Left colon (tissue), 2 donors: ENCODE measurements around the gene SETDB1. TPM values are rescaled to one million over a fixed set of nuclear protein-coding genes. Genes with fewer than 3 reads are reported as not detected.
"Not testable (repeated sequence)": the region's sequence is repeated elsewhere in the genome, so short reads cannot be mapped to it uniquely, and the experiment has no call there.

Experiments used
- ATAC-seq: fragments of 200-7000 bp; cut with Tn5 transposase; one replicate; pipeline ENCODE4 v1.9.1; 2020; ENCODE audit warnings: mild to moderate bottlenecking, moderate library complexity
- DNase-seq, 2 donors: peaks; one replicate each; pipeline ENCODE4 v3.0.0-alpha.2; 2020
- intact Hi-C, 2 donors: fragments of 100-400 bp; cut with DNase I in 1 of 2; cut with micrococcal nuclease in 1 of 2; formaldehyde crosslinking; loops; one replicate each; pipeline versions ENCODE4 v1.11.2 to v1.14.0; 2022; cut with DNase I, micrococcal nuclease
- total RNA-seq, 2 donors: library from RNA; stranded (reverse); fragmentation: NEBNext Ultra II Directional; extraction: Animal tissue kit (Norgen Biotek cat#: 25700); gene quantifications; one replicate each; pipeline ENCODE4 v1.2.1, GENCODE V29; 2021
- donor health status: DM: no; HTN: no; CAD: no.
- donor health status: DM: yes; HTN: yes; CAD: no.

SETDB1 gene
- total RNA-seq, 2 donors from 2014 or later, result 35.7 to 38.9 TPM

GRCh38 chr1:150925080-150925479, 1.1 kb upstream of the SETDB1 start:
- ATAC-seq (no peak), DNase-seq (peak in 1 of 2 donors; percentile 17)
- intact Hi-C loops, result no loop called here

DNA sequence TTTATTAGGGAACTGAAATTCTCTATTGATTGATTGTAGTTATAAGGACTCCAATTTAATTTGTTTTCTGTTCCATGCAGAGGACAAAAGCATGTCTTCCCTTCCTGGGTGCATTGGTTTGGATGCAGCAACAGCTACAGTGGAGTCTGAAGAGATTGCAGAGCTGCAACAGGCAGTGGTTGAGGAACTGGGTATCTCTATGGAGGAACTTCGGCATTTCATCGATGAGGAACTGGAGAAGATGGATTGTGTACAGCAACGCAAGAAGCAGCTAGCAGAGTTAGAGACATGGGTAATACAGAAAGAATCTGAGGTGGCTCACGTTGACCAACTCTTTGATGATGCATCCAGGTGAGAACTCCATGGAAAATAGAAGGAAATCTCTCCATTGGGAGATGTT, 1.5 kb downstream of the SETDB1 start:
- intact Hi-C loops, result no loop called here
- ATAC-seq (no peak), DNase-seq (no peak)

DNA sequence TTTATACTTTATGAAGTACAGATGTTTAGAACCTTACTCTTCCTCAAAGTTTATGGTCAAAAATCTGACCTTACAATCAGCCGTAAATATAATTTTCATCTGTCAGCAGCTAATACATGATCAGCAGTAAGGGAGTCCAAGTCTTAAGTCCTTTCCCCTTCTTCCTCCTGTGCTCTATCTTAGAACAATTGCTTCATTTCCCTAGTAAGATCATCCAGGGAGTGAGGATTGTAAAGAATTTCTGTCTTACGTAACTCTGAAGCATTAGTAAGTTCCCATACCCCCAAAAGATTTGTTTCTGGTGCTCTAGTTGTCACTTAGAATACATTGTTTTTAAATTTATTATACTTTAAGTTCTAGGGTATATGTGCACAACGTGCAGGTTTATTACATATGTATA, 2.1 kb downstream of the SETDB1 start:
- intact Hi-C loops, result no loop called here

DNA sequence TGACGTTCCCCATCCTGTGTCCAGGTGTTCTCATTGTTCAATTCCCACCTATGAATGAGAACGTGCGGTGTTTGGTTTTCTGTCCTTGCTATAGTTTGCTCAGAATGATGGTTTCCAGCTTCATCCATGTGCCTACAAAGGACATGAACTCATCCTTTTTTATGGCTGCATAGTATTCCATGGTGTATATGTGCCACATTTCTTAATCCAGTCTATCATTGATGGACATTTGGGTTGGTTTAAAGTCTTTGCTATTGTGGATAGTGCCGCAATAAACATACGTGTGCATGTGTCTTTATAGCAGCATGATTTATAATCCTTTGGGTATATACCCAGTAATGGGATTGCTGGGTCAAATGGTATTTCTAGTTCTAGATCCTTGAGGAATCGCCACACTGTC, 2.6 kb downstream of the SETDB1 start:
- ATAC-seq, intact Hi-C loops, DNase-seq: not testable (repeated sequence)

More for the DNA sequence above, 2.1 kb downstream of the SETDB1 start:
- no peak for DNase-seq
- no peak for ATAC-seq

DNA sequence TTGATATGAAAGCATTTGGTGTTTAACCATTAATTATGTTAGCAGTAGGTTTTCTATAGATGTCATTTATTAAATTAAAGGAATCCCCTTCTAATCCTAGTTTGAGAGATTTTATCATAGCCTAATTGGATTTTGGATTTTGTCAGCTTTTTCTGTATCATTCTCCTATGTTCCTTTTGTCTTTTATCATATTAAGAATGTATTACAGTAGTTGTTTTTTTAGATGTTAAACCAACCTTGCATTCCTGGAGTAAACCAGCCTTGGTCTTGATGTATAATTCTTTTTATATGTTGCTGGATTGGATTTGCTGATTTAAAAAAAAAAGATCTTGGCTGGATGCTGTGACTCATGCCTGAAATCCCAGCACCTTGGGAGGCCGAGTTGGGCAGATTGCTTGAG, 5.6 kb downstream of the SETDB1 start:
- ATAC-seq, result no peak
- DNase-seq, result no peak
- intact Hi-C loops, result no loop called here

DNA sequence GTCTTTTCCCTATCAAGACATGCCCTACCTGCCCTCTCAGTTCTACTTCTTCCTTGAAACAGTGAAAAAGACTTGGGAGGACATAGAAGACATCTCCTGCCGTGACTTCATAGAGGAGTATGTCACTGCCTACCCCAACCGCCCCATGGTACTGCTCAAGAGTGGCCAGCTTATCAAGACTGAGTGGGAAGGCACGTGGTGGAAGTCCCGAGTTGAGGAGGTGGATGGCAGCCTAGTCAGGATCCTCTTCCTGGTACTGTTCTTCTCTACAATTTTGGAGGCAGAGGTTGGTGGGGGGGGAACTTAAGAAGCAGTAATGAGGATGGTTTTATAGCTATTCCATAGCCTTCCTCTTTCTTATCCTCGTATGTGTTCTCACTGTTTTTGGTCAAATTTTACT, 18.7 kb downstream of the SETDB1 start:
- intact Hi-C loops, result no loop called here
- no peak for DNase-seq

GRCh38 chr1:150954708-150955107, 28.5 kb downstream of the SETDB1 start:
- ATAC-seq, result no peak
- intact Hi-C loops, result no loop called here
- DNase-seq, result no peak

More for the DNA sequence above, 18.7 kb downstream of the SETDB1 start:
- no peak for ATAC-seq

- intact Hi-C loops, result no loop called here
- DNase-seq (no peak), ATAC-seq (no peak)
Observed at GRCh38 chr1:150955280-150955679, 29.1 kb downstream of the SETDB1 start.

GRCh38 chr1:150957666-150958065, 31.5 kb downstream of the SETDB1 start:
- DNase-seq (no peak), ATAC-seq (no peak)
- intact Hi-C loops, result no loop called here

DNA sequence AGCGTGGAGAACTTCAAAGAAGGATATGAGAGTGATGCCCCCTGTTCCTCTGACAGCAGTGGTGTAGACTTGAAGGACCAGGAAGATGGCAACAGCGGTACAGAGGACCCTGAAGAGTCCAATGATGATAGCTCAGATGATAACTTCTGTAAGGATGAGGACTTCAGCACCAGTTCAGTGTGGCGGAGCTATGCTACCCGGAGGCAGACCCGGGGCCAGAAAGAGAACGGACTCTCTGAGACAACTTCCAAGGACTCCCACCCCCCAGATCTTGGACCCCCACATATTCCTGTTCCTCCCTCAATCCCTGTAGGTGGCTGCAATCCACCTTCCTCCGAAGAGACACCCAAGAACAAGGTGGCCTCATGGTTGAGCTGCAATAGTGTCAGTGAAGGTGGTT, 34.5 kb downstream of the SETDB1 start:
- intact Hi-C loops, result no loop called here
- ATAC-seq, result peak; percentile 15
- DNase-seq, result no peak

- intact Hi-C loops, result no loop called here
- no peak for DNase-seq
- no peak for ATAC-seq
Observed at GRCh38 chr1:150961756-150962155, 35.6 kb downstream of the SETDB1 start.

DNA sequence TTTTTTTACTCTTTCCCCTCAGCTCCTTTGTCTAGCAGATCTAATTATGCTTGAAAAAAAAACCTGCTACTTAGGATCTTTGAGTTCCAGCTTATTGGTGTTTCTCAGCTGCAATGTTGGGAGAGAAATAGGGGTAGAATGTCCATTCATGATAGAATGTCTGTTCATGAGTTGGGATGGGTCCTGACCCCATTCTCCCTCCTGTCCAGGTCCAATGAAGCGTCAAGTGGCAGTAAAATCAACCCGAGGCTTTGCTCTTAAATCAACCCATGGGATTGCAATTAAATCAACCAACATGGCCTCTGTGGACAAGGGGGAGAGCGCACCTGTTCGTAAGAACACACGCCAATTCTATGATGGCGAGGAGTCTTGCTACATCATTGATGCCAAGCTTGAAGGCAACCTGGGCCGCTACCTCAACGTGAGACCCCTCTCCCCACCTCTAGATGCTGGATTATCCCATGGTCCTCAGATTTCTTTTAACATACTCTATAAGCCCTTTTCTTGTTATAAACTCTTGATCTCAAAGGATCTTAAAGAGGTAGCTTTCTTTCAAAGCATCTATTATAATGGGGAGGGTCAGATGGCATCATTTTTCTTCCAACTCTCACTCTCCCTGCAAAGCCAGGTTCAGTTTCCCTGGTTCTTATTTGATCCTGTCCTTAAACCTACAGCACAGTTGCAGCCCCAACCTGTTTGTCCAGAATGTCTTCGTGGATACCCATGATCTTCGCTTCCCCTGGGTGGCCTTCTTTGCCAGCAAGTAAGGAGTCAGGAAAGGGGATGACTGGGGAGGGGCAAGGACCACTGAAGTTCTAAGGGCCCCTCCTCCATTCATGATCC, 37.4 kb downstream of the SETDB1 start:
- no peak for DNase-seq
- no peak for ATAC-seq
- intact Hi-C loops, result no loop called here

- DNase-seq, result no peak
- ATAC-seq, result no peak
- intact Hi-C loops, result no loop called here
Observed at GRCh38 chr1:150964164-150964489, 38.0 kb downstream of the SETDB1 start.

- intact Hi-C loops, result no loop called here
- DNase-seq (no peak), ATAC-seq (no peak)
Observed at GRCh38 chr1:150965605-150966004, 39.4 kb downstream of the SETDB1 start.

- ATAC-seq, result no peak
- intact Hi-C loops, result no loop called here
Observed at GRCh38 chr1:150966011-150966410, 39.8 kb downstream of the SETDB1 start.

DNA sequence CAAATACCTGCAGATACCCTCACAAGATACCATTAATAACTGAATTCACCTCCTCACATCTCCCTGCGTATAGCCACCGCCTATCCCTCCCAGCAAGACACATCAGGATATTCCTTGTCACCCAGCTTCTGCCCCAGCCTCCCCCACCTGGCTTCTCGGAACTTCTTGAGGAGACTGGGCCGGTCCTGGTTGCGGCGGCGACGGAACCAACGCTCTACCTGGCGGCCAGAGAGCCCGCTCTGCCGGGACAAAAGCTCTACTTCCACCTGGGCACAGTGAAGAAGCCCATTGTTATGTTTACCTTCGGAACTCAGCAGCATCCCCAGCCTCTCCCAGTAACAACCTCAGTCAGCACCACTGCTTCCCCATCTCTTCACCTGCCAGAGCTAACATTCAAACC, 41.8 kb downstream of the SETDB1 start:
- ATAC-seq (no peak), DNase-seq (no peak)
- intact Hi-C loops, result no loop called here

More at GRCh38 chr1:150966011-150966410, 39.8 kb downstream of the SETDB1 start:
- DNase-seq, result no peak

- intact Hi-C loops, result no loop called here
Observed at GRCh38 chr1:150968491-150968890, 42.3 kb downstream of the SETDB1 start.

DNA sequence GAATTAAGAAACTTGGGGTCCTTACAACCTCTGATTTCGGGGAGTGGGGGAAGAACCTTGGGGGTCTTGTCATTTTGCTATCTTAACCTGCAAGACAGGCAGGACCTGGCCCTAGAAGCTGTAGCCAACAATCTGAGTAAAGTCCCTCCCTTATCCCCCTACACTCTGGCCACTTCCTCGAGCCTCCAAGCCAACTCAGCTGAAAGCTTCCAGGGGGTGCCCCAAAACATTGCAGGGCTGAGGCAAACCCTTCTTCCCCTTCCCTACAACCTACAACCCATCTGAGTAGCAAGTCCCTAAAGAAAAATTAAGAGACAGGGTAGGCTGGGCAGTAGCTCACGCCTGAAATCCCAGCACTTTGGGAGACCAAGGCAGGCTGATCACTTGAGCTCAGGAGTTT, 43.5 kb downstream of the SETDB1 start:
- DNase-seq (no peak), ATAC-seq (no peak)
- intact Hi-C loops, result no loop called here

More at GRCh38 chr1:150968491-150968890, 42.3 kb downstream of the SETDB1 start:
- ATAC-seq, result no peak
- DNase-seq, result no peak

- ATAC-seq (peak; percentile 66), DNase-seq (peak; percentile 66 to 77)
- intact Hi-C loops, result no loop called here
Observed at GRCh38 chr1:150970808-150971582, 44.8 kb downstream of the SETDB1 start.
